Measurements from ENCODE around the gene GABRG3. TPM values are rescaled to one million over a fixed set of nuclear protein-coding genes. Genes with fewer than 3 reads are reported as not detected.

The GABRG3 gene
- total and polyA plus RNA-seq, 10 of the 15 experiments (the other 5 are each of a cell fraction or from before 2014, with no cell fraction given) = 0.15 TPM; not detected in 9

DNA sequence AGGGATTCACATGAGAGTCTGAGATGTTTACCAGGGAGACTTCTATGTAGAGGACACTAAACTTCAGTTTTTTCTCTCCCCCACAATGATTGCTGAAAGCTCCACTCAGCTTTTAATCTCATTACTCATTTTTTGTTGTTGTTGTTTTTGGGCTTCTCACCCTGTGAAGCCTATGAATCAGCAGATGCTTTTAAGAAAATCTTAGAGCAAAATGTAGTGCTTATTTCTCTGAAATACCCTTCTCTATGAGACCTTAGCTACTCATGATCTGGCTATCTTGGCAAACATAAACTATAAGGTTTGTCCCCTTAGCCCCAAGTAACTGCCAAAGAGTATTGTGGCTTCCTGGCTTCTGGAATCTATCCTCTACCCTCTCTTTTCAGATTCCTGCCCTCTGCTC, 590.8 kb downstream of the GABRG3 start:
- CTCF ChIA-PET = no interaction called here
- TF ChIP-seq, protein P1, sequence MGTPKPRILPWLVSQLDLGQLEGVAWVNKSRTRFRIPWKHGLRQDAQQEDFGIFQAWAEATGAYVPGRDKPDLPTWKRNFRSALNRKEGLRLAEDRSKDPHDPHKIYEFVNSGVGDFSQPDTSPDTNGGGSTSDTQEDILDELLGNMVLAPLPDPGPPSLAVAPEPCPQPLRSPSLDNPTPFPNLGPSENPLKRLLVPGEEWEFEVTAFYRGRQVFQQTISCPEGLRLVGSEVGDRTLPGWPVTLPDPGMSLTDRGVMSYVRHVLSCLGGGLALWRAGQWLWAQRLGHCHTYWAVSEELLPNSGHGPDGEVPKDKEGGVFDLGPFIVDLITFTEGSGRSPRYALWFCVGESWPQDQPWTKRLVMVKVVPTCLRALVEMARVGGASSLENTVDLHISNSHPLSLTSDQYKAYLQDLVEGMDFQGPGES (IDR thresholded peaks at IDR 0.05) = no peak
- TF ChIP-seq, protein P2, sequence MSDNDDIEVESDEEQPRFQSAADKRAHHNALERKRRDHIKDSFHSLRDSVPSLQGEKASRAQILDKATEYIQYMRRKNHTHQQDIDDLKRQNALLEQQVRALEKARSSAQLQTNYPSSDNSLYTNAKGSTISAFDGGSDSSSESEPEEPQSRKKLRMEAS (IDR thresholded peaks at IDR 0.05; ENCODE audit: low read depth, low read length) = no peak
- TF ChIP-seq, protein P3, sequence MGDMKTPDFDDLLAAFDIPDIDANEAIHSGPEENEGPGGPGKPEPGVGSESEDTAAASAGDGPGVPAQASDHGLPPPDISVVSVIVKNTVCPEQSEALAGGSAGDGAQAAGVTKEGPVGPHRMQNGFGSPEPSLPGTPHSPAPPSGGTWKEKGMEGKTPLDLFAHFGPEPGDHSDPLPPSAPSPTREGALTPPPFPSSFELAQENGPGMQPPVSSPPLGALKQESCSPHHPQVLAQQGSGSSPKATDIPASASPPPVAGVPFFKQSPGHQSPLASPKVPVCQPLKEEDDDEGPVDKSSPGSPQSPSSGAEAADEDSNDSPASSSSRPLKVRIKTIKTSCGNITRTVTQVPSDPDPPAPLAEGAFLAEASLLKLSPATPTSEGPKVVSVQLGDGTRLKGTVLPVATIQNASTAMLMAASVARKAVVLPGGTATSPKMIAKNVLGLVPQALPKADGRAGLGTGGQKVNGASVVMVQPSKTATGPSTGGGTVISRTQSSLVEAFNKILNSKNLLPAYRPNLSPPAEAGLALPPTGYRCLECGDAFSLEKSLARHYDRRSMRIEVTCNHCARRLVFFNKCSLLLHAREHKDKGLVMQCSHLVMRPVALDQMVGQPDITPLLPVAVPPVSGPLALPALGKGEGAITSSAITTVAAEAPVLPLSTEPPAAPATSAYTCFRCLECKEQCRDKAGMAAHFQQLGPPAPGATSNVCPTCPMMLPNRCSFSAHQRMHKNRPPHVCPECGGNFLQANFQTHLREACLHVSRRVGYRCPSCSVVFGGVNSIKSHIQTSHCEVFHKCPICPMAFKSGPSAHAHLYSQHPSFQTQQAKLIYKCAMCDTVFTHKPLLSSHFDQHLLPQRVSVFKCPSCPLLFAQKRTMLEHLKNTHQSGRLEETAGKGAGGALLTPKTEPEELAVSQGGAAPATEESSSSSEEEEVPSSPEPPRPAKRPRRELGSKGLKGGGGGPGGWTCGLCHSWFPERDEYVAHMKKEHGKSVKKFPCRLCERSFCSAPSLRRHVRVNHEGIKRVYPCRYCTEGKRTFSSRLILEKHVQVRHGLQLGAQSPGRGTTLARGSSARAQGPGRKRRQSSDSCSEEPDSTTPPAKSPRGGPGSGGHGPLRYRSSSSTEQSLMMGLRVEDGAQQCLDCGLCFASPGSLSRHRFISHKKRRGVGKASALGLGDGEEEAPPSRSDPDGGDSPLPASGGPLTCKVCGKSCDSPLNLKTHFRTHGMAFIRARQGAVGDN (IDR thresholded peaks at IDR 0.05) = no peak
- TF ChIP-seq ZSCAN29 (IDR thresholded peaks at IDR 0.05) (no peak), SIN3A (IDR thresholded peaks at IDR 0.05; ENCODE audit: low read depth, low read length) (no peak), SREBF1 (IDR thresholded peaks at IDR 0.05; ENCODE audit: low read length) (no peak), EED (IDR thresholded peaks at IDR 0.05; ENCODE audit: low read depth) (no peak), WRNIP1 (IDR thresholded peaks at IDR 0.05; ENCODE audit: borderline replicate concordance, low read depth, low read length) (no peak), MEF2B (IDR thresholded peaks at IDR 0.05; ENCODE audit: partially characterized antibody, poor library complexity, severe bottlenecking) (no peak), SIX5 (IDR thresholded peaks at IDR 0.05; ENCODE audit: low read depth, low read length, severe bottlenecking) (no peak), SUZ12 (IDR thresholded peaks at IDR 0.05; ENCODE audit: unreplicated experiment) (no peak), SPI1 (IDR thresholded peaks at IDR 0.05; ENCODE audit: borderline replicate concordance, insufficient read depth, low read depth, low read length) (no peak), HDAC2 (IDR thresholded peaks at IDR 0.05) (no peak), TBL1XR1 (IDR thresholded peaks at IDR 0.05; ENCODE audit: low read depth, low read length) (no peak)
- TF ChIP-seq, protein P4, sequence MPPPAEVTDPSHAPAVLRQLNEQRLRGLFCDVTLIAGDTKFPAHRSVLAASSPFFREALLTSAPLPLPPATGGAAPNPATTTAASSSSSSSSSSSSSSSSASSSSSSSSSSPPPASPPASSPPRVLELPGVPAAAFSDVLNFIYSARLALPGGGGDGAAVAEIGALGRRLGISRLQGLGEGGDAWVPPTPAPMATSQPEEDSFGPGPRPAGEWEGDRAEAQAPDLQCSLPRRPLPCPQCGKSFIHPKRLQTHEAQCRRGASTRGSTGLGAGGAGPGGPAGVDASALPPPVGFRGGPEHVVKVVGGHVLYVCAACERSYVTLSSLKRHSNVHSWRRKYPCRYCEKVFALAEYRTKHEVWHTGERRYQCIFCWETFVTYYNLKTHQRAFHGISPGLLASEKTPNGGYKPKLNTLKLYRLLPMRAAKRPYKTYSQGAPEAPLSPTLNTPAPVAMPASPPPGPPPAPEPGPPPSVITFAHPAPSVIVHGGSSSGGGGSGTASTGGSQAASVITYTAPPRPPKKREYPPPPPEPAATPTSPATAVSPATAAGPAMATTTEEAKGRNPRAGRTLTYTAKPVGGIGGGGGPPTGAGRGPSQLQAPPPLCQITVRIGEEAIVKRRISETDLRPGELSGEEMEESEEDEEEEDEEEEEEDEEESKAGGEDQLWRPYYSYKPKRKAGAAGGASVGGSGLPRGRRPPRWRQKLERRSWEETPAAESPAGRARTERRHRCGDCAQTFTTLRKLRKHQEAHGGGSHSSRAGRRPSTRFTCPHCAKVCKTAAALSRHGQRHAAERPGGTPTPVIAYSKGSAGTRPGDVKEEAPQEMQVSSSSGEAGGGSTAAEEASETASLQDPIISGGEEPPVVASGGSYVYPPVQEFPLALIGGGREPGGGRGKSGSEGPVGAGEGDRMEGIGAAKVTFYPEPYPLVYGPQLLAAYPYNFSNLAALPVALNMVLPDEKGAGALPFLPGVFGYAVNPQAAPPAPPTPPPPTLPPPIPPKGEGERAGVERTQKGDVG (CRISPR knock-in tag; IDR thresholded peaks at IDR 0.05) = no peak

More for the DNA sequence above, 590.8 kb downstream of the GABRG3 start:
- intact Hi-C loops (cut with micrococcal nuclease; ENCODE audit: unreplicated experiment) = no loop called here
- no peaks in the 10 kb centered on the region for H3K79me2 ChIP-seq (ENCODE audit: control insufficient read depth, insufficient read depth, low read length)
- POLR2A ChIA-PET = no interaction called here
- no peaks in the 10 kb centered on the region for H3K4me1 ChIP-seq (ENCODE audit: control insufficient read depth, insufficient read depth, low read length)
- DNase-seq (ENCODE audit: low read depth, low spot score) (no peak), FAIRE-seq (no peak), ATAC-seq (no peak)
- H4K20me1 ChIP-seq (ENCODE audit: control insufficient read depth, insufficient read depth) = no peaks in the 10 kb centered on the region
- RAD21 ChIA-PET (ENCODE audit: unreplicated experiment) = no interaction called here
- no peak overlapping the region for H2AFZ ChIP-seq (ENCODE audit: control insufficient read depth, low read depth, low read length)
- no peaks in the 10 kb centered on the region for H3K27me3 ChIP-seq (replicated peaks in 1 of 2; ENCODE audit: control insufficient read depth in 2 of 2, insufficient read depth in 2 of 2, low read length in 1 of 2)
- no peak overlapping the region for H3K27ac ChIP-seq (ENCODE audit: control insufficient read depth, insufficient read depth)
- H3K4me2 ChIP-seq (ENCODE audit: control insufficient read depth, insufficient read depth) = no peak overlapping the region
- BruUV-seq (replicated peaks) = no TSS peak
- no peaks in the 10 kb centered on the region for H3K36me3 ChIP-seq (ENCODE audit: control insufficient read depth in 2 of 2, insufficient read depth in 2 of 2, low read length in 1 of 2)
- H3K9me3 ChIP-seq (replicated peaks; ENCODE audit: control insufficient read depth, insufficient read depth, low read length) = no peaks in the 10 kb centered on the region; the same call in 2 of the 3 replicates
- SMC1A ChIA-PET (ENCODE audit: uncharacterized antibody, unreplicated experiment) = no interaction called here
- in situ Hi-C loops (cut with MboI) = no loop called here
- H3K9ac ChIP-seq (ENCODE audit: control insufficient read depth, insufficient read depth, low read length) = no peak overlapping the region
- no peak overlapping the region for H3K4me3 ChIP-seq
